K562 (cell line): ENCODE measurements around the gene PFKP. TPM values are rescaled to one million over a fixed set of nuclear protein-coding genes. Genes with fewer than 3 reads are reported as not detected.

Source experiments
- ATAC-seq: fragments of 200-7000 bp; cut with Tn5 transposase; 3 replicates; pipeline ENCODE4 v1.9.1; 2020; ENCODE audit warnings: moderate library complexity
- BruUV-seq: library from RNA; stranded (reverse); fragments of 400-500 nt; replicated peaks from 2 replicates; lab custom pipeline; 2021; lab: Mats Ljungman, UMichigan
- CTCF ChIA-PET: fragments of 300-600 bp; formaldehyde crosslinking; extraction: SDS; loops from one replicate; lab custom pipeline; 2021; ENCODE audit warnings: low intra/inter-chr PET ratio; lab: Yijun Ruan, JAX
- POLR2A ChIA-PET: fragments of 300-600, 350-650 bp; sonication (Branson Sonifier 250); formaldehyde crosslinking; extraction: SDS; loops from one replicate; lab custom pipeline; 2021; ENCODE audit warnings: antibody characterized with exemption, inconsistent platforms; lab: Yijun Ruan, JAX
- DNase-seq, 4 experiments: peaks; one replicate each; pipeline versions ENCODE4 v3.0.0 to v3.0.0-alpha.2; 2011 to 2018; ENCODE audit warnings: low spot score in 3 of 4, mixed read lengths in 3 of 4; ENCODE audit errors: extremely low read depth in 1 of 4
- FAIRE-seq: peaks from 2 replicates; lab custom pipeline; 2011; peaks lifted over from hg19 to GRCh38; lab: Jason Lieb, UNC
- H2AFZ ChIP-seq: 2 replicates; pipeline ENCODE4 v1.6.0; 2011; ENCODE audit warnings: low read depth, low read length, control low read depth, inconsistent platforms
- H3K27ac ChIP-seq: fragments of 200-600 bp; 3 replicates; pipeline ENCODE4 v1.8.0; 2011; ENCODE audit warnings: low read depth, mild to moderate bottlenecking, control low read depth, inconsistent platforms, low read length, moderate library complexity, mixed read lengths; ENCODE audit errors: extremely low read depth
- H3K27me3 ChIP-seq, 2 experiments: fragments of 300-600 bp in 1 of 2; 2 replicates in 1 of 2; 3 replicates in 1 of 2; pipeline versions ENCODE4 v1.6.0 to v1.8.0; 2011; ENCODE audit warnings: inconsistent platforms in 2 of 2, low read length in 2 of 2, mild to moderate bottlenecking in 1 of 2, mixed read lengths in 1 of 2, moderate library complexity in 1 of 2; ENCODE audit not compliant: control insufficient read depth in 2 of 2, insufficient read depth in 2 of 2
- H3K36me3 ChIP-seq: fragments of 300-600 bp; 3 replicates; pipeline ENCODE4 v1.8.0; 2011; ENCODE audit warnings: mild to moderate bottlenecking, low read length, inconsistent platforms; ENCODE audit not compliant: control insufficient read depth, insufficient read depth
- H3K4me1 ChIP-seq, 2 experiments: fragments of 200-600 bp in 1 of 2; replicated peaks in 1 of 2; 2 replicates in 1 of 2; 3 replicates in 1 of 2; pipeline versions ENCODE4 v1.5.1 to v1.8.0; 2011; ENCODE audit warnings: inconsistent platforms in 2 of 2, low read length in 2 of 2, mild to moderate bottlenecking in 1 of 2, mixed read lengths in 1 of 2, moderate library complexity in 1 of 2; ENCODE audit not compliant: control insufficient read depth in 2 of 2, insufficient read depth in 2 of 2
- H3K4me2 ChIP-seq: 2 replicates; pipeline ENCODE4 v1.6.1; 2011; ENCODE audit warnings: low read length, control low read depth, inconsistent platforms, mixed read lengths; ENCODE audit not compliant: insufficient read depth
- H3K4me3 ChIP-seq: fragments of 200-600 bp; sonication (generic), shearing (Covaris generic); 2 replicates; pipeline ENCODE4 v1.5.1; 2016; ENCODE audit warnings: control low read depth, inconsistent platforms
- H3K79me2 ChIP-seq: fragments of 200-600 bp; 3 replicates; pipeline ENCODE4 v1.8.0; 2011; ENCODE audit warnings: low read length, inconsistent platforms; ENCODE audit not compliant: control insufficient read depth, insufficient read depth
- H3K9ac ChIP-seq, 2 experiments: 2 replicates each; pipeline versions ENCODE4 v1.6.0 to v1.6.1; 2011; ENCODE audit warnings: low read depth in 2 of 2, low read length in 2 of 2, control low read depth in 1 of 2, inconsistent platforms in 1 of 2, mild to moderate bottlenecking in 1 of 2, mixed read lengths in 1 of 2; ENCODE audit not compliant: insufficient read depth in 1 of 2
- H3K9me1 ChIP-seq: one replicate; pipeline ENCODE4 v1.6.0; 2011; ENCODE audit warnings: inconsistent platforms, mild to moderate bottlenecking, low read length, moderate library complexity; ENCODE audit not compliant: control insufficient read depth, insufficient read depth
- H3K9me3 ChIP-seq: replicated peaks from 2 replicates; pipeline ENCODE4 v1.5.1; 2011; ENCODE audit warnings: low read depth, low read length, inconsistent platforms; ENCODE audit not compliant: control insufficient read depth, insufficient read depth
- H4K20me1 ChIP-seq: replicated peaks from 2 replicates; pipeline ENCODE4 v1.6.1; 2011; ENCODE audit warnings: low read length, inconsistent platforms, mixed read lengths; ENCODE audit not compliant: control insufficient read depth, insufficient read depth
- FOXM1 ChIP-seq, 2 experiments: fragments of 450-650 bp in 1 of 2; sonication (generic) in 1 of 2; formaldehyde crosslinking in 1 of 2; IDR thresholded peaks; 2 replicates each; pipeline versions ENCODE4 v1.6.1 to v1.9.0; 2017 to 2022; ENCODE audit warnings: low read depth in 2 of 2, mild to moderate bottlenecking in 2 of 2, missing genetic modification reagents in 1 of 2, moderate library complexity in 1 of 2
- GABPB1 ChIP-seq: sonication (generic); formaldehyde crosslinking; IDR thresholded peaks from 2 replicates; pipeline ENCODE4 v1.8.0; 2022; ENCODE audit warnings: mild to moderate bottlenecking, missing genetic modification reagents
- HDAC6 ChIP-seq: IDR thresholded peaks from 2 replicates; pipeline ENCODE4 v1.6.1; 2012; ENCODE audit warnings: low read depth, mild to moderate bottlenecking, control low read depth, inconsistent platforms, low read length, moderate library complexity
- ID3 ChIP-seq, 2 experiments: fragments of 250-450 bp in 1 of 2; fragments of 450-650 bp in 1 of 2; sonication (Bioruptor Pico) in 1 of 2; IDR thresholded peaks; 2 replicates each; pipeline versions ENCODE4 v1.6.1 to v1.8.0; 2016 to 2021; ENCODE audit warnings: mild to moderate bottlenecking in 2 of 2, moderate library complexity in 2 of 2, missing compliant biosample characterization in 1 of 2, missing genetic modification characterization in 1 of 2
- SNAPC5 ChIP-seq: fragments of 250-450 bp; sonication (Bioruptor Pico); IDR thresholded peaks from 2 replicates; pipeline ENCODE4 v1.8.0; 2021; ENCODE audit warnings: moderate library complexity, mild to moderate bottlenecking, inconsistent platforms
- ZBTB33 ChIP-seq: sonication (generic); formaldehyde crosslinking; IDR thresholded peaks from 2 replicates; pipeline ENCODE4 v1.8.1; 2023; ENCODE audit warnings: mild to moderate bottlenecking, missing genetic modification reagents
- ZNF253 ChIP-seq: fragments of 250-450 bp; sonication (Bioruptor Pico); conservative IDR thresholded peaks from 2 replicates; pipeline ENCODE4 v1.6.1; 2021; ENCODE audit warnings: mild to moderate bottlenecking
- WGBS: fragments of 100-300 bp; shearing (Covaris generic); methylation state at CpG from one replicate; pipeline ENCODE4 v1.1.6; 2016; ENCODE audit warnings: low coverage, mixed read lengths; ENCODE audit not compliant: insufficient coverage; ENCODE audit errors: missing lambda C conversion rate; 5-methylcytosine and 5-hydroxymethylcytosine counted together
- in situ Hi-C: fragments of 300-500 bp; cut with MboI; formaldehyde crosslinking; loops from 4 replicates; pipeline ENCODE4 v1.15.0; 2018; ENCODE audit warnings: inconsistent platforms, mixed read lengths
- intact Hi-C: fragments of 100-400 bp; cut with micrococcal nuclease; formaldehyde crosslinking; loops from 2 replicates; pipeline ENCODE4 v1.14.2; 2022
- polyA plus RNA-seq, 8 experiments: library from polyadenylated mRNA; depleted of rRNA in 4 of 8; stranded (reverse) in 5 of 8; unstranded in 3 of 8; fragments of >200 nt; fragmentation: Nextera tagmentation in 2 of 8; fragmentation: Illumina TruSeq in 1 of 8; extraction: Ambion mirVana in 2 of 8; extraction: Trizol in 1 of 8; gene quantifications; 2 replicates each; pipeline versions ENCODE4 v1.2.1 to v1.2.3, GENCODE V29; 2011 to 2014; ENCODE audit warnings: inconsistent platforms in 1 of 8, missing spikeins in 1 of 8
- total RNA-seq, 7 experiments: library from RNA; depleted of rRNA in 6 of 7; stranded (reverse); fragments of >200 nt in 6 of 7; fragmentation: Illumina TruSeq in 2 of 7; extraction: Trizol in 2 of 7; gene quantifications; 2 replicates each; pipeline versions ENCODE4 v1.2.1 to v1.2.3, GENCODE V29; 2011 to 2021; ENCODE audit warnings: low replicate concordance in 1 of 7

Gene PFKP
- total and polyA plus RNA-seq, 9 of the 15 experiments (the other 6 are each of a cell fraction or from before 2014, with no cell fraction given), result 23.5 to 116 (median 62.1) TPM

- TF ChIP-seq ZNF253 (CRISPR knock-in tag), result no peak
- TF ChIP-seq GABPB1 (CRISPR knock-in tag), result no peak
- no peak for TF ChIP-seq SNAPC5
- TF ChIP-seq FOXM1 (IDR thresholded peaks at IDR 0.05; ENCODE audit: low read depth), result no peak
- TF ChIP-seq FOXM1 (CRISPR knock-in tag; IDR thresholded peaks at IDR 0.05; ENCODE audit: low read depth), result no peak
- TF ChIP-seq ID3 (CRISPR knock-in tag; IDR thresholded peaks at IDR 0.05), result no peak
- TF ChIP-seq ID3 (tag; IDR thresholded peaks at IDR 0.05), result no peak
These were observed 14.9 kb downstream of the PFKP start (continued) for GRCh38 chr10:3082290-3082689.

GRCh38 chr10:3085785-3086567 is 18.6 kb downstream of the PFKP start:
- Histone ChIP-seq H3K9ac (no peak overlapping the region), H3K4me2 (no peak overlapping the region), H4K20me1 (no peaks in the 10 kb centered on the region), H3K36me3 (peaks cover 68% of the 10 kb centered on the region; the same call in 2 of the 3 replicates), H3K27ac (peak overlapping the region; percentile 26; the same call in 1 of the 3 replicates), H3K79me2 (peaks cover 77% of the 10 kb centered on the region), H3K27me3 (no peaks in the 10 kb centered on the region)
- no peak for DNase-seq
- WGBS, result 81% methylated on average over 19 of the region's 20 CpGs
- in situ Hi-C loops, result no loop called here
- CTCF ChIA-PET, result no interaction called here
- TF ChIP-seq HDAC6, result no peak
- 0 out of 2 replicates have a peak, but pooled peaks have one; percentile 30 for TF ChIP-seq ZBTB33 (CRISPR knock-in tag)
- TF ChIP-seq, all 486 proteins: peak for 1
- ATAC-seq (peak; percentile 35; the same call in 2 of the 3 replicates), FAIRE-seq (no peak)
- Histone ChIP-seq H3K9me1 (no peaks in the 10 kb centered on the region), H3K4me3 (no peak overlapping the region), H3K4me1 (peaks cover 2 to 11% of the 10 kb centered on the region in 2 experiments; a peak in 4 of 5 replicates), H2AFZ (no peak overlapping the region), H3K9me3 (no peaks in the 10 kb centered on the region)
- intact Hi-C loops, result no loop called here
- BruUV-seq, result no TSS peak
- POLR2A ChIA-PET, result interaction anchor here (0.8 kb wide), 1 partner anchor 10 kb away, joined by 3 read pairs; no protein-coding TSS in a partner anchor
